DMS 273 treated with DMSO at 0.1 percent for 48 hours (cell line): ENCODE results near the gene DNAL1.

Source experiments
- DNase-seq: peaks from one replicate; lab custom pipeline; 2025; lab: John Stamatoyannopoulos, UW

DNAL1 gene

DNA sequence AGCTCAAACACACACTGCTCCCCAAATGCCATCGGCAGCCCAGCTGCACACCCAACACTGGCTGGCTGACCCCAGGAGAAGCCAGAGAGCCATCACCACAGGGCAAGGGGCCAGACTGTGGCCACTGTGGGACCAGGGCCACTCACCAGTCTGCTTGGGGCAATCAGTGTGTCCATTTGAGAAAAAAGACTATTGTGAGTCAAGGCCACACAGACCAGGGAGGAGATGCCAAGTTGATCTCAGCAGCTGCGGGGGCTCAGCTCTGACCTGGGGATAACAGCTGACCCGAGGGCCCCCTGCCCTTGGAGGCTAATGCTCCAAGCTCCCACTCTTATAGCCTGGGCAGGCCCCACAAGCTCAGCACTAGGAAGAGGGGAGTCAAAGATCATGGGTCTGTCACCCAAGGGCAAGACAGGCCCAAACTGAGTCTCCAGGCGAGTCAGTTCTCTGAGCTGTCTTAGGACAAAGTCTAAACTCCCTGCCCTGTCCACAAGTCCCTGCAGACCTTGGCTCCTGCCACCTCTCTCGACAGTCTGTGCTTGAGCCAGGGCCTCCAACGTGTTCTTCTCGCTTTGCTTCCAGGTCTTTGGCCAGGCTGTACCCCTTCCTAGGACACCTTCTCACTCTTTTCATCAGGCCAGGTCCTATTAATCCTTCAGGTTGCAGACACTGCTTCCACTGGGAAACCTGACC, 99.5 kb downstream of the DNAL1 start:
- no peak for DNase-seq

DNA sequence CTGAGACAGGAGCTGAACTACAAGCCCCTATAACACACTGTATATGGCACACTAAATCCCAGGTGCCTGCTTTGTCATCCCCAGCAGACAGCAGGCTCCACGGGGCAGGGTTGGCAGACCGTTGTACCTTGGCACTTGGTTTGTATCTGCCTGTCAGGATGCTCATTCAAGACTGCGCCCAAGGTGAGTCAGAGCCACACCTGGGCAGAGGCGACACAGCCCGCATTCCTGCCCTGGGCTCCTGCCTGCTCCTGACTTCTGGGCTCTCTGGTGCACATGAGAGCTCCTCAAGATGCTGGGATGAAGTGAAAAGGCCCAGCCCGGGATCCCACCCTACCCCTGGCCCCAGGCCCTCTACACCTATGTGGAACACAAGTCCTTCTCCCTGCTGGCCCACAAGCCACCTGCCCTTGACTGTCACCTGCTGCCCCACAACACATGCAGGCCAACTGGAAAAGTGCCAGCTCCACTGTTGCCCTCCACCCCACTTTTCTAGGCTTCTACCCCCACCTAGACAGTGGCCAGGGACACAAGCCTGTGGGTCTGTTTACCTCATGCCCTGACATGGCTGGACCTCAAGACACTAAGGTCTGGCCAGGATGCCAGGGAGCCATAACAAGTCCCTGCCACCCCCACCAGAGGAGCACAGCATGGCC, 100.2 kb downstream of the DNAL1 start:
- no peak for DNase-seq

GRCh38 chr14:73745571-73746519, 101.1 kb downstream of the DNAL1 start:
- no peak for DNase-seq

DNA sequence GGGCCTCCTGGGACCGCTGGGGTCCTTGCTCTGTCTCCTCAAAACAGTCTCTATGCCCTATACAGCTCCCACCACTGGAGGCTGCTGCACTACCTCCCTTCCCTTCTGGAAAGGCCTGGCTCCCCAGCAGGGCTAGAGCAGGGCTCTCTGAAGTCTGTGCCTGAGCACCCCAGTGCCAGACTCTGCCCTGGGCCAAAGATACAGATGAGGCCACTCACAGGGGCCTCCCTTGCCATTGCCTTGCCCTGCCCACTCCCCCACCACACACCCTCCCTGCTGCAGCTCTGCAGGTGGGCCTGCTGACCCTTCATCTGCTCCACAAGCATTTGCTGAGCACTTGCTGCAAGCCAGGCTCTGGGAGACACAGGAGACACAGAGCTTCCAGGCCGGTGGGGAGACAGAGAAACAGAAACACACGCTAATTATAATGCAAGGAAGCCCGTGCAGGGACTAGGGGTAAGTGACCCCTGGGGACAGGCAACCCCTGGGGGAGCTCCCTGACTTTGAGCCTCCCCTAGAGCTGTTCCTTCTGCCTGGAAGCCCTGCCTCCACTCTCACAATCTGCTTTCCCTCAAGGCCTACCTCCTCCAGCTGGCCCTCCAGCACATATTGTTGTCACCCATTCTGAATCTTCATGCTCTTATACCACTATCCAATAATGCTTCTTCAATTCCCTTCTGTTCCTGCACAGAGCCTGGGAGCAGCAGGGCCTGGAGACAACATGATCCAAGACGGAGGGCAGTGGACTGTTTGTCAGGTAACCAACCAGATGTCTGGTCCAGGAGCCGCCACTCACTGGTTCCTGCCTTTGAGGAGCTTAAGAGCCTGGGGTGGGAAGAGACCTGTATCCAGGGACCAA, 102.0 kb downstream of the DNAL1 start:
- peak; percentile 27 for DNase-seq

GRCh38 chr14:73747379-73748211, 102.8 kb downstream of the DNAL1 start:
- DNase-seq: no peak

DNA sequence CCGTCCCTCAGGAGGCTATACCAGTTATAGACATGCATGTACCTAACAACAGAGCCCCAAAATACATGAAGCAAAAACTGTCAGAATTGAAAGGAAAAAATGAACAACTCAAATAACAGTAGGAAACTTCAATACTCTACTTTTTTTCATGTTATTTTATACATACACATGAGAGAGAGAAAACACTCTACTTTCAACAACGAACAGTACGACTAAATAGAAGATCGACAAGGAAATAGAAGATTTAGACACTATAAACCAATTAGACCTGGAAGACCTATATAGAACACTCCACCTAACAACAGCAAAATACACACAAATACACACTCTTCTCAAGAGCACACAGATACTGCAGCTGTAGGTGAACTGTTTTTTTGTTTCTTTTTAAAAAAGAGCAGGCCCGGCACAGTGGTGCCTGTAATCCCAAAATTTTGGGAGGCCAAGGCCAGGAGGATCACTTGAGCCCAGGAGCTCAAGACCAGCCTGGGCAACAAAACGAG, 104.1 kb downstream of the DNAL1 start:
- DNase-seq: no peak

DNA sequence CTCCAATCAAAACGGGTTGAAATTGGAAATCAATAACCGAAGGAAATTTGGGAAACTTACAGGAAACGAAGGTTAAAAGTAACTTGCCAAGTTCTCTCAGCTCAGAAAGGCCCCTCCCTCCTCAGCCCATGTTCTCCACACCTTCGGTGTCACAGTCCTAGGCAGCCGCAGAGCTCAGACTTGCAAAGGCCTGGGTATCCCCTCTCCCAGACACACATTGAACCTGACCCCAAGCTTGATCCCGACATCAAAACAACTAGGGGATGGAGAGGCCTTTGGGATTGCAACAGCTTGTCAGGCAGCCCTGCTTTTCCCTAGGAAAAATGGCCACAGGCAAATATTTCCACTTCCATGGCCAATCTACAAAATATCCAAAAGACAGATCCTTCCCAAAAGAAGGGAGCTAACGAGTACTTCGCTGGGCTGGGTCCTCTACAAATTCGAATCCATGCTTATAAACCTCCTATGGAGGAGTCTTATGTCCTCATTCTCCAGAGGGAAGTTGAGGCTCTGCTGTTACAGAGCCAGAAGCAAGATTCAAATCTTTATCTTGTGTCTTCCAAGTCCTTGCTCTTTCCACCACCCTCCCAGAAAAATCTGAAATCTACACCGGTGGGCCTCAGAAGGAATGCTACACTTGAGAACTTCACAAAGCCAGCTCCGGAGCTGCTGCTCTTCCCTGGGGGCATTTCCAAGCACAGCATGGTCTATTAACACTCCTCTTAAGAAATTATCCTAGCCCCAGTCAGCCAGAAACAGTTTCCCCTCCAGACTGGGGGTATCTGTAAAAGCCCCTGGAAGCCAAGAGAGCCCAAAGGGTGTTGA, 105.1 kb downstream of the DNAL1 start:
- DNase-seq: no peak

- no peak for DNase-seq
Measured at GRCh38 chr14:73750531-73750901, 105.7 kb downstream of the DNAL1 start.

DNA sequence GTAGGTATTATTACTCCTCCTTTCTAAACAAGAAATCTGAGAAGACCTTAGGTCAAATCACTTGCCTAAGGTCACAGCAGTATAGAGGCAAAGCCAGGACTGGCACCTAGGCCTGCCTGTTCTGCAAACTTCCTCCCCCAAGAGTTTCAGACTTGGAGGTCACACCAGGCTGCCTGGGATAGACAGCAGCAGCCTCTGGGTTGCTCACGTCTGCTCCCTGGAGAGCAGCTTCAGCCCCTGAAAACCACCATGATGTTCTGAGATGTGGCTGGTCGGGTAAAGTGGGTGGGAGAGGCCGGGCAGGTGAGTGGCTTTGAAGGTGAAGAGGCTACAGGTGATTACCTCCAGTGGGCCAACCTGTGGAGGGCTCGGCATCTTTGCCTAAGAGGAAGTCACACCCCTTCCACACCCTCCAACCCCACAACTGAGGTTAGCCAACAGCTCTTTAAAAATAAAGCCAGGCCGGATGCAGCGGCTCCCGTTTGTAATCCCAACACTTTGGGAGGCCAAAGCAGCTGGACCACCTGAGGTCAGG, 106.4 kb downstream of the DNAL1 start:
- no peak for DNase-seq

DNA sequence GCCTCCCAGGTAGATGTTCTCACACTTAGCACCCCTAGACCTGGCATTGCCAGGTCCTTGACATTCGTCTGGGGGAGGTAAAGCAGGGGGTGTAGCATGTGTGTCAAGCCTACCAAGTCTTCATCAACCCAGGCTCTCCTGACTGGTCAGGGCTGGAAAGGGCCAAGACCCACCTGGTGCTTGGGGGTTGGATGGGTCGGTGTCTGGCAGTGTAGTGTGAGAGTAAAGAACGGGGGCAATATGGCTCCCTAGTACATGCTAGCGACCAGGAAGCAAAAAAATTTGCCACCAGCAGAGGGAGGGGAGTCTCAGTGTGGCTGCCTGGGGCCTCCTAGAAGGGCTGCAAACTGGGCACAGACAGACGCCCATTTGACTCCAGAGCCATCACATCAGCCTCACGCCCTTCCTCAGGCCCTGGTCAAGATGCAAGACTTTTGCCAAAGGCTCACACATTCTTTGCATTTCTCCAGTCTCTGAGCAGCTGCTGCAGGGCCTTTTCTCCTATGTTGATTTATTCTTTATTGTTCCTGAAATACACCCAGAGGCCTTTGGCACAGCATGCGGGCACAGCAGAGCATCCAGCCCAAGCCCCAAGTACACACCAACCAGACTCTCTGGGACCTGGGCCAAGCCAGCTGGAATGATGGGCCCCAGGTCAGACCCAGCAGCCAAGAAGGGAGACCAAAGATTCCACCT, 107.7 kb downstream of the DNAL1 start:
- DNase-seq: peak; percentile 23
